Adipocyte (in vitro differentiated cells): ENCODE results near the gene CEP57.

Experiments
- DNase-seq: peaks from one replicate; pipeline ENCODE4 v3.0.0-alpha.2; 2015; ENCODE audit warnings: low read depth
- H3K27me3 ChIP-seq: replicated peaks from 2 replicates; pipeline ENCODE4 v1.7.0; 2013; ENCODE audit warnings: mild to moderate bottlenecking, low read length, moderate library complexity; ENCODE audit not compliant: control insufficient read depth, insufficient read depth
- H3K36me3 ChIP-seq: 2 replicates; pipeline ENCODE4 v1.7.0; 2013; ENCODE audit warnings: low read length, mild to moderate bottlenecking, moderate library complexity; ENCODE audit not compliant: control insufficient read depth, insufficient read depth, severe bottlenecking
- H3K4me1 ChIP-seq: 2 replicates; pipeline ENCODE4 v1.7.0; 2013; ENCODE audit warnings: mild to moderate bottlenecking, low read length, moderate library complexity; ENCODE audit not compliant: control insufficient read depth, insufficient read depth
- H3K4me3 ChIP-seq: 2 replicates; pipeline ENCODE4 v1.7.0; 2013; ENCODE audit warnings: mild to moderate bottlenecking, low read length, moderate library complexity
- H3K9ac ChIP-seq: 2 replicates; pipeline ENCODE4 v1.7.0; 2013; ENCODE audit warnings: mild to moderate bottlenecking, low read length, moderate library complexity
- H3K9me3 ChIP-seq: 2 replicates; pipeline ENCODE4 v1.7.0; 2013; ENCODE audit warnings: mild to moderate bottlenecking, low read length, moderate library complexity; ENCODE audit not compliant: control insufficient read depth

Gene CEP57

GRCh38 chr11:95780544-95780943, 9.8 kb upstream of the CEP57 start:
- Histone ChIP-seq H3K4me3 (no peak overlapping the region), H3K27me3 (no peaks in the 10 kb centered on the region), H3K9ac (no peak overlapping the region), H3K9me3 (no peaks in the 10 kb centered on the region), H3K4me1 (no peaks in the 10 kb centered on the region), H3K36me3 (peaks cover 95% of the 10 kb centered on the region)
- DNase-seq, result no peak

- H3K9ac ChIP-seq, result peak overlapping the region; percentile 91
- H3K9me3 ChIP-seq, result no peaks in the 10 kb centered on the region
- DNase-seq, result peak; percentile 72
- peaks cover 26% of the 10 kb centered on the region for H3K4me1 ChIP-seq
- no peaks in the 10 kb centered on the region for H3K27me3 ChIP-seq
- peaks cover 27% of the 10 kb centered on the region for H3K36me3 ChIP-seq
- H3K4me3 ChIP-seq, result peak overlapping the region; percentile 97
These were observed 1.3 kb upstream of the CEP57 start for GRCh38 chr11:95788921-95789505.

GRCh38 chr11:95789506-95790122, 684 bp upstream of the CEP57 start, which contains the start of gene FAM76B:
TSS of gene FAM76B (minus strand) at chr11:95789782. CDS start at chr11:95789478, 304 bp downstream.
- no peaks in the 10 kb centered on the region for H3K9me3 ChIP-seq
- H3K4me1 ChIP-seq, result peaks cover 26% of the 10 kb centered on the region
- peak within 1 kb of the TSS; percentile 97 for H3K4me3 ChIP-seq
- H3K9ac ChIP-seq, result peak within 1 kb of the TSS; percentile 91
- H3K36me3 ChIP-seq, result peaks cover 23% of the 10 kb centered on the region
- DNase-seq, result peak; percentile 99
- no peaks in the 10 kb centered on the region for H3K27me3 ChIP-seq

GRCh38 chr11:95790933-95791708, 823 bp downstream of the CEP57 start:
- Histone ChIP-seq H3K36me3 (peaks cover 8% of the 10 kb centered on the region), H3K4me1 (peaks cover 26% of the 10 kb centered on the region), H3K27me3 (no peaks in the 10 kb centered on the region), H3K9me3 (no peaks in the 10 kb centered on the region), H3K4me3 (peak overlapping the region; percentile 97), H3K9ac (peak overlapping the region; percentile 91)
- DNase-seq, result peak; percentile 69

GRCh38 chr11:95791709-95792033, 1.4 kb downstream of the CEP57 start:
- H3K9me3 ChIP-seq, result no peaks in the 10 kb centered on the region
- no peaks in the 10 kb centered on the region for H3K27me3 ChIP-seq
- peaks cover 26% of the 10 kb centered on the region for H3K4me1 ChIP-seq
- H3K36me3 ChIP-seq, result peaks cover 2% of the 10 kb centered on the region
- no peak for DNase-seq
- H3K4me3 ChIP-seq, result peak overlapping the region; percentile 97
- H3K9ac ChIP-seq, result peak overlapping the region; percentile 91

- H3K4me1 ChIP-seq, result peaks cover 26% of the 10 kb centered on the region
- H3K9me3 ChIP-seq, result no peaks in the 10 kb centered on the region
- DNase-seq, result no peak
- no peaks in the 10 kb centered on the region for H3K27me3 ChIP-seq
- H3K9ac ChIP-seq, result no peak overlapping the region
- H3K4me3 ChIP-seq, result no peak overlapping the region
- no peaks in the 10 kb centered on the region for H3K36me3 ChIP-seq
These were observed 1.9 kb downstream of the CEP57 start for GRCh38 chr11:95792200-95792599.

- no peaks in the 10 kb centered on the region for H3K9me3 ChIP-seq
- H3K36me3 ChIP-seq, result no peaks in the 10 kb centered on the region
- no peak overlapping the region for H3K9ac ChIP-seq
- peaks cover 25% of the 10 kb centered on the region for H3K4me1 ChIP-seq
- DNase-seq, result no peak
- H3K27me3 ChIP-seq, result no peaks in the 10 kb centered on the region
- no peak overlapping the region for H3K4me3 ChIP-seq
These were observed 2.4 kb downstream of the CEP57 start for GRCh38 chr11:95792700-95793099.

GRCh38 chr11:95793116-95793515, 2.8 kb downstream of the CEP57 start:
- no peaks in the 10 kb centered on the region for H3K9me3 ChIP-seq
- no peaks in the 10 kb centered on the region for H3K27me3 ChIP-seq
- no peaks in the 10 kb centered on the region for H3K36me3 ChIP-seq
- peak; percentile 39 for DNase-seq
- H3K9ac ChIP-seq, result no peak overlapping the region
- no peak overlapping the region for H3K4me3 ChIP-seq
- H3K4me1 ChIP-seq, result peaks cover 21% of the 10 kb centered on the region

- DNase-seq, result no peak
- Histone ChIP-seq H3K4me1 (peaks cover 14% of the 10 kb centered on the region), H3K9ac (no peak overlapping the region), H3K27me3 (no peaks in the 10 kb centered on the region), H3K4me3 (no peak overlapping the region), H3K9me3 (no peaks in the 10 kb centered on the region), H3K36me3 (no peaks in the 10 kb centered on the region)
These were observed 3.8 kb downstream of the CEP57 start for GRCh38 chr11:95794086-95794485.

GRCh38 chr11:95795627-95796295, 5.5 kb downstream of the CEP57 start:
- Histone ChIP-seq H3K4me3 (no peak overlapping the region), H3K4me1 (peaks cover 14% of the 10 kb centered on the region), H3K36me3 (peaks cover 3% of the 10 kb centered on the region), H3K9me3 (no peaks in the 10 kb centered on the region), H3K27me3 (no peaks in the 10 kb centered on the region), H3K9ac (no peak overlapping the region)
- DNase-seq, result no peak

GRCh38 chr11:95796501-95796900, 6.2 kb downstream of the CEP57 start:
- peaks cover 9% of the 10 kb centered on the region for H3K4me1 ChIP-seq
- no peak for DNase-seq
- no peaks in the 10 kb centered on the region for H3K27me3 ChIP-seq
- H3K9ac ChIP-seq, result no peak overlapping the region
- no peaks in the 10 kb centered on the region for H3K9me3 ChIP-seq
- H3K4me3 ChIP-seq, result no peak overlapping the region
- peaks cover 3% of the 10 kb centered on the region for H3K36me3 ChIP-seq
